GM12878 (cell line): ENCODE data around the gene RAD9A. TPM values are rescaled to one million over a fixed set of nuclear protein-coding genes. Genes with fewer than 3 reads are reported as not detected.

Experiments used
- ATAC-seq: fragments of 200-7000 bp; cut with Tn5 transposase; 3 replicates; pipeline ENCODE4 v1.9.1; 2020; ENCODE audit warnings: mild to moderate bottlenecking, moderate library complexity
- BruUV-seq: library from RNA; stranded (reverse); fragments of 400-500 nt; replicated peaks from 2 replicates; lab custom pipeline; 2021; lab: Mats Ljungman, UMichigan
- CTCF ChIA-PET: fragments of 300-600 bp; sonication (Branson Sonifier 250); formaldehyde crosslinking; extraction: SDS; loops from one replicate; lab custom pipeline; 2021; ENCODE audit warnings: inconsistent platforms; lab: Yijun Ruan, JAX
- POLR2A ChIA-PET: fragments of 350-600 bp; formaldehyde crosslinking; extraction: SDS; loops from one replicate; lab custom pipeline; 2021; ENCODE audit warnings: inconsistent platforms; lab: Charles Lee
- RAD21 ChIA-PET: fragments of 300-600 bp; sonication (Branson Sonifier 250); formaldehyde crosslinking; loops from one replicate; lab custom pipeline; 2023; ENCODE audit warnings: antibody characterized with exemption; ENCODE audit not compliant: unreplicated experiment; lab: Charles Lee
- SMC1A ChIA-PET: fragments of 300-600 bp; sonication (Branson Sonifier 250); formaldehyde crosslinking; loops from one replicate; lab custom pipeline; 2023; ENCODE audit not compliant: unreplicated experiment, uncharacterized antibody; lab: Charles Lee
- DNase-seq: peaks from one replicate; pipeline ENCODE4 v3.0.0-alpha.2; 2011; ENCODE audit warnings: low read depth, low spot score
- FAIRE-seq: peaks from 3 replicates; lab custom pipeline; 2011; peaks lifted over from hg19 to GRCh38; lab: Jason Lieb, UNC
- H2AFZ ChIP-seq: 2 replicates; pipeline ENCODE4 v1.6.0; 2011; ENCODE audit warnings: low read depth, low read length, control low read depth; ENCODE audit not compliant: control insufficient read depth
- H3K27ac ChIP-seq: 2 replicates; pipeline ENCODE4 v1.5.1; 2011; ENCODE audit warnings: control low read depth; ENCODE audit not compliant: control insufficient read depth, insufficient read depth
- H3K27me3 ChIP-seq, 2 experiments: replicated peaks in 1 of 2; 2 replicates each; pipeline versions ENCODE4 v1.6.0 to v1.6.1; 2011; ENCODE audit warnings: low read length in 1 of 2; ENCODE audit not compliant: control insufficient read depth in 2 of 2, insufficient read depth in 2 of 2
- H3K36me3 ChIP-seq, 2 experiments: 2 replicates each; pipeline ENCODE4 v1.5.1; 2011; ENCODE audit warnings: low read length in 1 of 2; ENCODE audit not compliant: control insufficient read depth in 2 of 2, insufficient read depth in 2 of 2
- H3K4me1 ChIP-seq: 2 replicates; pipeline ENCODE4 v1.6.1; 2011; ENCODE audit warnings: mild to moderate bottlenecking, low read length, moderate library complexity, mixed read lengths; ENCODE audit not compliant: control insufficient read depth, insufficient read depth
- H3K4me2 ChIP-seq: 2 replicates; pipeline ENCODE4 v1.6.0; 2011; ENCODE audit warnings: control low read depth; ENCODE audit not compliant: control insufficient read depth, insufficient read depth
- H3K4me3 ChIP-seq: fragments of 200-600 bp; sonication (generic); 2 replicates; pipeline ENCODE4 v1.5.1; 2016
- H3K79me2 ChIP-seq: 2 replicates; pipeline ENCODE4 v1.6.0; 2011; ENCODE audit warnings: low read length; ENCODE audit not compliant: control insufficient read depth, insufficient read depth
- H3K9ac ChIP-seq: 2 replicates; pipeline ENCODE4 v1.8.0; 2011; ENCODE audit warnings: low read length, control low read depth, mixed read lengths; ENCODE audit not compliant: control insufficient read depth, insufficient read depth
- H3K9me3 ChIP-seq: replicated peaks from 3 replicates; pipeline ENCODE4 v1.5.1; 2011; ENCODE audit warnings: mild to moderate bottlenecking, low read length; ENCODE audit not compliant: control insufficient read depth, insufficient read depth
- H4K20me1 ChIP-seq: 2 replicates; pipeline ENCODE4 v1.6.0; 2011; ENCODE audit not compliant: control insufficient read depth, insufficient read depth
- BHLHE40 ChIP-seq, 2 experiments: fragments of 450-650 bp in 1 of 2; IDR thresholded peaks; 2 replicates each; pipeline ENCODE4 v1.6.1; 2011 to 2017; ENCODE audit warnings: low read depth in 2 of 2, borderline replicate concordance in 1 of 2, improper control_type of control experiment in 1 of 2, low read length in 1 of 2, mild to moderate bottlenecking in 1 of 2
- CHD1 ChIP-seq: IDR thresholded peaks from 2 replicates; pipeline ENCODE4 v1.6.1; 2012; ENCODE audit warnings: low read depth, low read length, improper control_type of control experiment
- CREB1 ChIP-seq: IDR thresholded peaks from 2 replicates; pipeline ENCODE4 v1.6.1; 2012; ENCODE audit warnings: low read depth, mild to moderate bottlenecking, inconsistent platforms
- EED ChIP-seq: sonication (generic); IDR thresholded peaks from 2 replicates; pipeline ENCODE4 v1.6.1; 2016; ENCODE audit warnings: antibody characterized with exemption, low read depth
- HDGF ChIP-seq: fragments of 450-650 bp; IDR thresholded peaks from 2 replicates; pipeline ENCODE4 v1.6.1; 2016; ENCODE audit warnings: antibody characterized with exemption
- IKZF1 ChIP-seq: fragments of 450-650 bp; conservative IDR thresholded peaks from 2 replicates; pipeline ENCODE4 v1.6.1; 2017; ENCODE audit warnings: antibody characterized with exemption, mild to moderate bottlenecking
- KDM1A ChIP-seq: fragments of 200-600 bp; sonication (generic); IDR thresholded peaks from 2 replicates; pipeline ENCODE4 v1.6.1; 2016; ENCODE audit warnings: borderline replicate concordance
- MXI1 ChIP-seq: fragments of 150-350 bp; IDR thresholded peaks from 2 replicates; pipeline ENCODE4 v1.6.1; 2011; ENCODE audit warnings: low read depth, mild to moderate bottlenecking, inconsistent platforms, low read length, improper control_type of control experiment
- PKNOX1 ChIP-seq: fragments of 450-650 bp; IDR thresholded peaks from 2 replicates; pipeline ENCODE4 v1.6.1; 2016; ENCODE audit warnings: mild to moderate bottlenecking
- POLR2A ChIP-seq: IDR thresholded peaks from 2 replicates; pipeline ENCODE4 v1.6.1; 2011; ENCODE audit warnings: low read depth, mild to moderate bottlenecking, low read length
- SMARCA5 ChIP-seq: fragments of 450-650 bp; IDR thresholded peaks from 2 replicates; pipeline ENCODE4 v1.6.1; 2017; ENCODE audit warnings: mild to moderate bottlenecking
- YY1 ChIP-seq: IDR thresholded peaks from 2 replicates; pipeline ENCODE4 v1.6.1; 2011; ENCODE audit warnings: low read depth, mild to moderate bottlenecking, low read length
- WGBS: methylation state at CpG from one replicate; pipeline ENCODE4 v1.1.6; 2016; ENCODE audit warnings: low lambda C conversion rate; ENCODE audit not compliant: insufficient replicate concordance, insufficient coverage; ENCODE audit errors: missing lambda C conversion rate; 5-methylcytosine and 5-hydroxymethylcytosine counted together
- in situ Hi-C: fragments of 300-500 bp; cut with MboI; formaldehyde crosslinking; loops from 9 replicates; pipeline ENCODE4 v1.14.3; 2018; ENCODE audit warnings: mixed read lengths
- intact Hi-C: fragments of 100-400 bp; cut with micrococcal nuclease; formaldehyde crosslinking; loops from one replicate; pipeline ENCODE4 v1.14.2; 2022; ENCODE audit not compliant: unreplicated experiment
- polyA plus RNA-seq, 11 experiments: library from polyadenylated mRNA; depleted of rRNA in 4 of 11; unstranded in 6 of 11; stranded (reverse) in 5 of 11; fragments of >200 nt; fragmentation: Nextera tagmentation in 4 of 11; fragmentation: Illumina TruSeq in 1 of 11; extraction: Ambion mirVana in 4 of 11; extraction: Trizol in 1 of 11; gene quantifications; 1 replicate in 1 of 11; 2 replicates in 10 of 11; pipeline versions ENCODE4 v1.2.1 to v1.2.3, GENCODE V29; 2011 to 2016; ENCODE audit warnings: inconsistent platforms in 2 of 11, missing spikeins in 2 of 11, low read depth in 1 of 11
- total RNA-seq, 4 experiments: library from RNA; depleted of rRNA in 3 of 4; stranded (reverse); fragments of >200 nt in 3 of 4; fragmentation: Illumina TruSeq in 1 of 4; extraction: Trizol in 1 of 4; gene quantifications; 2 replicates each; pipeline versions ENCODE4 v1.2.1 to v1.2.3, GENCODE V29; 2013 to 2021

The RAD9A gene
- total and polyA plus RNA-seq, 10 of the 15 experiments (the other 5 are each of a cell fraction or from before 2014, with no cell fraction given): 1.1 to 36.2 (median 19.8) TPM

GRCh38 chr11:67409261-67409666, 17.5 kb downstream of the RAD9A start (continued):
- TF ChIP-seq KDM1A: no peak
- TF ChIP-seq PKNOX1: peak; percentile 19; the same call in 1 of the 2 replicates
- TF ChIP-seq CREB1: no peak
- no peak for TF ChIP-seq CHD1
- TF ChIP-seq HDGF: no peak
- 0 out of 2 replicates have a peak, but pooled peaks have one; percentile 25 for TF ChIP-seq YY1
- TF ChIP-seq POLR2A: peak; percentile 83
- 0 out of 2 replicates have a peak, but pooled peaks have one; percentile 21 for TF ChIP-seq EED
- 0 out of 2 replicates have a peak, but pooled peaks have one; percentile 41 for TF ChIP-seq MXI1

DNA sequence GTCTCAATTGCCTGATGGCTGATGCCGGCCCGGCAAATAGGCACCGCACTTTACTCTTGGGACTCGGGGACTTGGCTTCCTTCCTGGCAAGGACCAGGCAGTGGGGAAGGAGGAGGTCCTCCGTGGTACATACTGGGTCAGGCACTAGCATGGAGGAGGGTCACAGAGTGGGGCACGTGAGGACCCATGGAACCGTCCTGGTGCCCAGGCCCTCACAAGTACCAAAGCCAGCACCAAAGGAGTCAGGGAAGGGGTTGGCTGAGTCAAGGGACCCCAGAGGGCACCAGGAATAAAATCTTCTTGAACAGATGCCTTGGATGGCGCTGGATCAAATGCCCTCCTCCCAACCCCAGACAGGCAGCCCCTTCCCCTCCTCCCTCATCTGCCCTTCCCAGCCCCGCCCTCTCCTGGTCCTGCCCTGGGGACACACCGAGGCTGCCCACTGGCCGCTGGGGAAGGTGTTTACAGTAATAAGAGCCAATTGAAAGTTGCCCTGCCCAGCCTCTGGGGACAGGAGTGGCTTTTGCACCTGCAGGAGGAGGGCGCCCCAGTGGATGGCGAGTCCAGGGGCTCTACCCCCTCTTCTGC, 18.1 kb downstream of the RAD9A start:
- SMC1A ChIA-PET: no interaction called here
- TF ChIP-seq BHLHE40 (IDR thresholded peaks at IDR 0.05; ENCODE audit: borderline replicate concordance in 1 of 2, low read depth in 2 of 2, low read length in 1 of 2) (peak in 1 of 2 experiments; percentile 51; a peak in 2 of 4 replicates), IKZF1 (no peak), SMARCA5 (no peak)
- no TSS peak for BruUV-seq
- H3K36me3 ChIP-seq: no peaks in the 10 kb centered on the region
- ATAC-seq (peak; percentile 21), DNase-seq (no peak), FAIRE-seq (peak; percentile 47)
- no peaks in the 10 kb centered on the region for H3K9me3 ChIP-seq
- H2AFZ ChIP-seq: no peak overlapping the region; the same call in 1 of the 2 replicates
- H3K4me3 ChIP-seq: peak overlapping the region; percentile 48
- no peaks in the 10 kb centered on the region for H3K27me3 ChIP-seq
- peaks cover 11% of the 10 kb centered on the region for H3K79me2 ChIP-seq
- intact Hi-C loops: no loop called here
- H3K4me1 ChIP-seq: peaks cover 58% of the 10 kb centered on the region
- CTCF ChIA-PET: interaction anchor here (1.6 kb wide), 1 partner anchor 15 kb away, joined by 6 read pairs; no protein-coding TSS in a partner anchor
- RAD21 ChIA-PET: interaction anchor here (1.2 to 1.7 kb wide), 2 partner anchors 55 to 58 kb away, joined by 3 read pairs; no protein-coding TSS in a partner anchor
- H3K4me2 ChIP-seq: peak overlapping the region; percentile 93
- WGBS: 22% methylated on average over 13 of the region's 13 CpGs
- in situ Hi-C loops: no loop called here
- POLR2A ChIA-PET: interaction anchor here (1.2 to 1.8 kb wide), 3 partner anchors 8 to 27 kb away, joined by 4 to 9 read pairs (median 6); partner anchors contain the start of genes PTPRCAP and RPS6KB2
- peak overlapping the region; percentile 77 for H3K9ac ChIP-seq
- no peaks in the 10 kb centered on the region for H4K20me1 ChIP-seq
- H3K27ac ChIP-seq: peak overlapping the region; percentile 84
